Transverse colon (tissue), 4 donors: ENCODE data around the gene PCMTD2.

Experiments
- EP300 ChIP-seq: sonication (generic); formaldehyde crosslinking; IDR thresholded peaks from one replicate; pipeline ENCODE4 v1.6.1; 2017; ENCODE audit warnings: antibody characterized with exemption, low read depth
- POLR2A ChIP-seq: fragments of 450-650 bp; IDR thresholded peaks from one replicate; pipeline ENCODE4 v1.6.1; 2016; ENCODE audit warnings: antibody characterized with exemption, mild to moderate bottlenecking, moderate library complexity
- POLR2AphosphoS5 ChIP-seq, 3 donors: sonication (generic); formaldehyde crosslinking; IDR thresholded peaks; one replicate each; pipeline ENCODE4 v1.6.1; 2016; ENCODE audit warnings: antibody characterized with exemption in 3 of 3
- TF ChIP-seq, protein P1 (sequence below), 5 experiments: fragments of 200-600 bp in 3 of 5; fragments of 450-650 bp in 2 of 5; sonication (generic) in 3 of 5; IDR thresholded peaks; 1 replicate in 2 of 5; 2 replicates in 3 of 5; pipeline ENCODE4 v1.5.1; 2016 to 2017; ENCODE audit warnings: antibody characterized with exemption in 5 of 5, inconsistent platforms in 3 of 5, mild to moderate bottlenecking in 2 of 5, moderate library complexity in 1 of 5

DNA sequence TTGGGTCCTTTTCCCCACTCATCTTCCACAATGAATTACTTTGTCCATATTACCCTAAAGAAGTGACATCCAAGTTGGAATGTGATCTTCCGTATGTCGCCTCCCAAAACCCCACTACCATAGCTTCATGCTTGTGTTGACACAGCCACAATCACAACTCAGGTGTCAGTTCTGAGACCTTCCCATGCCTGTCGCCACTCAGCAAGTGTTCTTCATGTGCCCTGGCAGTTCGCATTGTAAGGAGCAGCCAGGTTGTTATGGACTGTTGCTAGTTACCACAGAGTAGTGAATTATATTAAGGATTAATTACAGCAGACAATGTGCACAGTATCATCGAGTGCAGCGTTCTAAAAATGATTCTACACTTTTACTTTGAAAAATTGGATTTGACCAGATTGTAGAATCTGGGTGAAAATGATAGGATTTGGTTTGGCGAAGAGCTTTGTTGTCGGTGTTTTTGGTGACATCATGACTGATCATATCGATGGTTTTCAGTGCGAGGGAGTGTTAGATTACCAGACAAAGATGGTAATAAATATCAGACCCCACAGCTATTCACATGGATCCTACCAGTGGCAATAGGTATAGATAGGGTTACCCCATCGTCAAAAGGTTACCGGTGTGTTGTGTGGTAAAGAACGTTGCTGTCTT, 1.7 kb downstream of the PCMTD2 start:
- TF ChIP-seq, protein P1, sequence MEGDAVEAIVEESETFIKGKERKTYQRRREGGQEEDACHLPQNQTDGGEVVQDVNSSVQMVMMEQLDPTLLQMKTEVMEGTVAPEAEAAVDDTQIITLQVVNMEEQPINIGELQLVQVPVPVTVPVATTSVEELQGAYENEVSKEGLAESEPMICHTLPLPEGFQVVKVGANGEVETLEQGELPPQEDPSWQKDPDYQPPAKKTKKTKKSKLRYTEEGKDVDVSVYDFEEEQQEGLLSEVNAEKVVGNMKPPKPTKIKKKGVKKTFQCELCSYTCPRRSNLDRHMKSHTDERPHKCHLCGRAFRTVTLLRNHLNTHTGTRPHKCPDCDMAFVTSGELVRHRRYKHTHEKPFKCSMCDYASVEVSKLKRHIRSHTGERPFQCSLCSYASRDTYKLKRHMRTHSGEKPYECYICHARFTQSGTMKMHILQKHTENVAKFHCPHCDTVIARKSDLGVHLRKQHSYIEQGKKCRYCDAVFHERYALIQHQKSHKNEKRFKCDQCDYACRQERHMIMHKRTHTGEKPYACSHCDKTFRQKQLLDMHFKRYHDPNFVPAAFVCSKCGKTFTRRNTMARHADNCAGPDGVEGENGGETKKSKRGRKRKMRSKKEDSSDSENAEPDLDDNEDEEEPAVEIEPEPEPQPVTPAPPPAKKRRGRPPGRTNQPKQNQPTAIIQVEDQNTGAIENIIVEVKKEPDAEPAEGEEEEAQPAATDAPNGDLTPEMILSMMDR (IDR thresholded peaks at IDR 0.05): no peak
- TF ChIP-seq POLR2AphosphoS5 (IDR thresholded peaks at IDR 0.05) (no peak), POLR2A (no peak), EP300 (no peak)
